ENCODE data around the gene MAD2L2. TPM values are rescaled to one million over a fixed set of nuclear protein-coding genes. Genes with fewer than 3 reads are reported as not detected.
"Not testable (repeated sequence)": the region's sequence is repeated elsewhere in the genome, so short reads cannot be mapped to it uniquely, and the experiment has no call there.

The MAD2L2 gene
- total and polyA plus RNA-seq, 5 donors from 2014 or later = 28.7 to 75.3 (median 53.7) TPM

DNA sequence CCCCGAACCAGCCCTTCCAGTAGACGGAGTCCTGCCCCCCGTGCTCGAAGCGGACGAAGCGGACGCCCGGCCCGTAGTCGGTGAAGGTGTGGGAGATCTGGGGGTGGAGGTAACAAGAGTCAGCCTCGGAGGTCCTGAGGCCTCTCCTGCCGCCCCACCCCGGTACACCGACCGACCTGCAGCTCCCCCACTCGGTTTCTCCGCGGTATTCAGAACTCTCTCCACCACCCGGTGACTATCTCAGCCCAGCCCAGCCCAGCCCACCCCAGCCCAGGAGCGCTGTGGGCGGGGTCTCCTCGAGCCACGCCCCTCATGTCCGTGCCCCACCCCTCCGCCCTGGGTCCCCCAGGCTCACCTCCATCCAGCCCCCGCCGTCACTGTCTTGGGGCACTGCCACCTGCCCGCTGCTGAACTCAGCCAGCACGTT, 32.2 kb downstream of the MAD2L2 start:
- no peak overlapping the region for H3K27ac ChIP-seq (ENCODE audit: insufficient read depth, low read length, poor library complexity, severe bottlenecking)
- Mint-ChIP-seq H3K27me3 (peaks cover 9% of the 10 kb centered on the region), H3K36me3 (no peaks in the 10 kb centered on the region), H3K9me3 (no peaks in the 10 kb centered on the region), H3K4me1 (peaks cover 0 to 41% (median 17%) of the 10 kb centered on the region in 4 donors), H3K4me3 (peak overlapping the region in 1 of 4 donors; percentile 60), H3K27ac (no peak overlapping the region)
- H3K4me1 ChIP-seq (ENCODE audit: control insufficient read depth, insufficient read depth, low read length, poor library complexity, severe bottlenecking) = peaks cover 21% of the 10 kb centered on the region
- H3K27me3 ChIP-seq (ENCODE audit: control insufficient read depth, insufficient read depth, low read length) = no peaks in the 10 kb centered on the region
- DNase-seq (peak in 2 of 3 donors; percentile 24 to 47), ATAC-seq (ENCODE audit: low read depth in 2 of 2) (peak in 1 of 2 donors; percentile 25)
- no peaks in the 10 kb centered on the region for H3K36me3 ChIP-seq (ENCODE audit: control insufficient read depth, insufficient read depth, low read length)
- no peak overlapping the region for H3K4me3 ChIP-seq (ENCODE audit: low read depth, low read length)
- no peaks in the 10 kb centered on the region for H3K9me3 ChIP-seq (ENCODE audit: control insufficient read depth in 2 of 2, low read length in 2 of 2)

DNA sequence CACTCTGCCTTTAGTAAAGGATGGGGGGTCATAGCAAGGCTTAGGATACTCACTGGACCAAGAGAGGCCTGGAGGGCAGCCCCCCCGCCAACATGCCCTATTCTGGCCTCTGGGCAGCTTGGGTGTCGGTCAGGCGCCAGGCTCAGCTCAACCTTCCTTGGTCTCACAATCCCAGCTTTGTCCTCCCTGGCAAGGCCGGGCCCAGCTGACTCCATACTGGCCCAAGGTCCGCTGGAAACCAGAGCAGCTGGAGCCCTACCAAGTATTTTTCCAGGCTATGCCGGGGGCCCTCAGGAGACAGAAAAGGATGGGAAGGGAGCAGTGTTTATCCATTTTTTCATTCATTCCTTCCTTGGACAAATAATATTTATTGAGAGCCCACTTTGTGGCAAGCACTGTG, 32.9 kb downstream of the MAD2L2 start:
- no peak overlapping the region for H3K4me3 Mint-ChIP-seq
- ATAC-seq (ENCODE audit: low read depth in 2 of 2) = no peak
- no peaks in the 10 kb centered on the region for H3K9me3 Mint-ChIP-seq
- Histone ChIP-seq H3K4me1 (ENCODE audit: control insufficient read depth, insufficient read depth, low read length, poor library complexity, severe bottlenecking) (peaks cover 20% of the 10 kb centered on the region), H3K36me3 (ENCODE audit: control insufficient read depth, insufficient read depth, low read length) (no peaks in the 10 kb centered on the region), H3K27ac (ENCODE audit: insufficient read depth, low read length, poor library complexity, severe bottlenecking) (no peak overlapping the region), H3K9me3 (ENCODE audit: control insufficient read depth in 2 of 2, low read length in 2 of 2) (no peaks in the 10 kb centered on the region), H3K27me3 (ENCODE audit: control insufficient read depth, insufficient read depth, low read length) (no peaks in the 10 kb centered on the region), H3K4me3 (ENCODE audit: low read depth, low read length) (no peak overlapping the region)
- H3K27ac Mint-ChIP-seq = no peak overlapping the region
- peaks cover 0 to 40% (median 17%) of the 10 kb centered on the region in 4 donors for H3K4me1 Mint-ChIP-seq
- DNase-seq = no peak
- peaks cover 12% of the 10 kb centered on the region for H3K27me3 Mint-ChIP-seq
- H3K36me3 Mint-ChIP-seq = no peaks in the 10 kb centered on the region

DNA sequence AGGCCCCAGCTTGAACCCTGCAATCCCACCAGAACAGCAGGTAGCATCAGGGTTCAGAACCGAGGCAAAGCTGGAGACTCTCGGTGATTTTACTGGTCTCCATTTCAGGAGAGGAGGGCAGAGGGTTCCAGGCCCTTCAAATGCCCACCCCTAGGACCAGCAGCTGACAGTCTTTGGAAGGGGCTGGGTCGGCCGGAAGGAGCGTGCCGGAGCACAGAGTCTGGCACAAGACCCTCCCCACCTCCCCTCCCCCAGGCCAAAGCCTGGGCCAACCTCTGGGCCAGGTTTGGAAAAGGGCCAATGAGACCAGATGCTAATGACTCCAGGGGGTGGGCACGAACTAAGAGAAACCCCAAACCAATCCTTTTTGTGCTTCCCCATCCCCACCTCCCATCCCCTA, 33.6 kb downstream of the MAD2L2 start:
- H3K27me3 Mint-ChIP-seq = peaks cover 16% of the 10 kb centered on the region

DNA sequence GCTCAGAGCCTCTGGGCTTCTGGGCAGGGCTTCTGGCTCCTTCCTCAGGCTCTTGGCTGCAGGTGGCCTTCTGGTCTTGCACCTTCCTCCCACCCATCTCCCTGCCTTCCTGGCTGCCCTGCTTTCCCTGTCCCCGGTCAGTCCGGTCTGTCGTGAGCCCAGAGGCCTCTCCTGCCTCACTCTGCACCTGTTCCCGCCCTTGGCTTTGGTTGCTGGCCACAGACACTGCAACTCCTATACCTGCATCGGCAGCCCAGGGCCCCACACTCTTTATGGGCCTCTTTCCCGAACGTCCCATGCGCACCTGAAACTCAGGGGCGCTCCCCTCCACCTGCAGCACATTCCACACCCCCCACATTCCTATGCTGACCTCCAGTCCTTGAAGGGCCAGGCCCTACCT, 34.6 kb downstream of the MAD2L2 start:
- no peaks in the 10 kb centered on the region for H3K9me3 Mint-ChIP-seq
- H3K9me3 ChIP-seq (ENCODE audit: control insufficient read depth in 2 of 2, low read length in 2 of 2) = no peaks in the 10 kb centered on the region
- peak overlapping the region in 1 of 3 donors; percentile 43 for H3K27ac Mint-ChIP-seq
- H3K4me1 Mint-ChIP-seq = peaks cover 0 to 27% (median 13%) of the 10 kb centered on the region in 4 donors
- no peak overlapping the region for H3K4me3 ChIP-seq (ENCODE audit: low read depth, low read length)
- no peaks in the 10 kb centered on the region for H3K36me3 ChIP-seq (ENCODE audit: control insufficient read depth, insufficient read depth, low read length)
- no peaks in the 10 kb centered on the region for H3K36me3 Mint-ChIP-seq
- ATAC-seq (ENCODE audit: low read depth in 2 of 2) = no peak
- peaks cover 19% of the 10 kb centered on the region for H3K27me3 Mint-ChIP-seq
- peaks cover 20% of the 10 kb centered on the region for H3K4me1 ChIP-seq (ENCODE audit: control insufficient read depth, insufficient read depth, low read length, poor library complexity, severe bottlenecking)
- no peak overlapping the region for H3K4me3 Mint-ChIP-seq
- H3K27me3 ChIP-seq (ENCODE audit: control insufficient read depth, insufficient read depth, low read length) = no peaks in the 10 kb centered on the region
- H3K27ac ChIP-seq (ENCODE audit: insufficient read depth, low read length, poor library complexity, severe bottlenecking) = no peak overlapping the region
- no peak for DNase-seq

More for the DNA sequence above, 33.6 kb downstream of the MAD2L2 start:
- Mint-ChIP-seq H3K4me3 (no peak overlapping the region), H3K27ac (no peak overlapping the region), H3K36me3 (no peaks in the 10 kb centered on the region), H3K9me3 (no peaks in the 10 kb centered on the region), H3K4me1 (peaks cover 0 to 34% (median 14%) of the 10 kb centered on the region in 4 donors)
- Histone ChIP-seq H3K9me3 (ENCODE audit: control insufficient read depth in 2 of 2, low read length in 2 of 2) (no peaks in the 10 kb centered on the region), H3K27me3 (ENCODE audit: control insufficient read depth, insufficient read depth, low read length) (no peaks in the 10 kb centered on the region), H3K4me3 (ENCODE audit: low read depth, low read length) (no peak overlapping the region), H3K4me1 (ENCODE audit: control insufficient read depth, insufficient read depth, low read length, poor library complexity, severe bottlenecking) (peaks cover 20% of the 10 kb centered on the region), H3K36me3 (ENCODE audit: control insufficient read depth, insufficient read depth, low read length) (no peaks in the 10 kb centered on the region), H3K27ac (ENCODE audit: insufficient read depth, low read length, poor library complexity, severe bottlenecking) (no peak overlapping the region)
- ATAC-seq (ENCODE audit: low read depth in 2 of 2) = no peak
- no peak for DNase-seq

DNA sequence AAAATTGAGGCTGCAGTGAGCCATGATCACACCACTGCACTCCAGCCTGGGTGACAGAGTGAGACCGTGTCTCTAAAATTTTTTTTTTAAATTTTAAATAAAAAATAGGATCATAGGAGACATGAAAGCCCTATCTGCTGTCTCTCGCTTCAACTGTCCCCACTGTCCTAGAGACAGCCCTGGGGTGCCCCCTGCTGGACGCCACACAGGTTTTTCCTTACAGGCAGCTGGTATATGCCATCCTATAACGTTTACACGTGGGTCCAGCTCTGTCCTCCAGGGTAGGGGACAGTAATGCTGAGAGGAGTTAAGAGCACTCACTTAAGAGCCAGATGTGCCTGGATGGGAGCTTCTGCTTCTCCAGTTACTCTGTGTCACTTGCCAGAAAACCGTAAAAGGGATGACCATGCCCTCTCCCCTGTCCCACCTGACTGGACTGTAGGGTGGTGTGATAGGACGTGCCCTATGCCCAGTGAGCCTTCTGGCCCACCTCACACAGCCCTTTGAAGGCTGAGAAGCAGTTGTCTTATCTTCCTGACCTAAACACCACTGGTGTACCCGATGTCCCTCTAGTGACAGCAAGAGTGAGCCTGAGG, 35.2 kb downstream of the MAD2L2 start:
- Mint-ChIP-seq H3K36me3 (no peaks in the 10 kb centered on the region), H3K9me3 (no peaks in the 10 kb centered on the region), H3K27ac (no peak overlapping the region), H3K27me3 (peaks cover 18% of the 10 kb centered on the region), H3K4me1 (peaks cover 0 to 22% (median 9%) of the 10 kb centered on the region in 4 donors), H3K4me3 (peak overlapping the region in 1 of 4 donors; percentile 66)
- Histone ChIP-seq H3K36me3 (ENCODE audit: control insufficient read depth, insufficient read depth, low read length) (no peaks in the 10 kb centered on the region), H3K9me3 (ENCODE audit: control insufficient read depth in 2 of 2, low read length in 2 of 2) (no peaks in the 10 kb centered on the region), H3K27ac (ENCODE audit: insufficient read depth, low read length, poor library complexity, severe bottlenecking) (no peak overlapping the region), H3K4me1 (ENCODE audit: control insufficient read depth, insufficient read depth, low read length, poor library complexity, severe bottlenecking) (peaks cover 16% of the 10 kb centered on the region), H3K4me3 (ENCODE audit: low read depth, low read length) (no peak overlapping the region), H3K27me3 (ENCODE audit: control insufficient read depth, insufficient read depth, low read length) (no peaks in the 10 kb centered on the region)
- ATAC-seq (ENCODE audit: low read depth in 2 of 2) (peak; percentile 50 to 64), DNase-seq (peak; percentile 56 to 82 (median 71))

DNA sequence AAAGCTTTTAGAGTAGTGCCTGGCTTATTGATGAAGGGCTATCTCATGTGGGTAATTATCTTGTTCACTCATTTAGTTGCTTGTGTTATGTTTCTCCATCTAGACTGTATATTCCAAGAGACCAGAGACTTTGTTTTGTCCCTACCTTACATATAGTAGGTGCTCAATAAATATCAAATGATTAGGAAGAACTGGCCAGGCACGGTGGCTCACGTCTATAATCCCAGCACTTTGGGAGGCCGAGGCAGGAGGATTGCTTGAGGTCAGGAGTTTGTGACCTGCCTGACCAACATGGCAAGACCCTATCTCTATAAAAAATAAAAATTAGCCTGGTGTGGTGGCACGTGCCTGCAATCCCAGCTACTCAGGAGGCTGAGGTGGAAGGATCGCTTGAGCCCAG, 35.7 kb downstream of the MAD2L2 start:
- no peak overlapping the region for H3K4me3 ChIP-seq (ENCODE audit: low read depth, low read length)
- Mint-ChIP-seq H3K27me3 (peaks cover 15% of the 10 kb centered on the region), H3K27ac (no peak overlapping the region), H3K36me3 (no peaks in the 10 kb centered on the region), H3K9me3 (no peaks in the 10 kb centered on the region), H3K4me1 (peaks cover 0 to 18% (median 8%) of the 10 kb centered on the region in 4 donors), H3K4me3 (no peak overlapping the region)
- no peak for DNase-seq
- no peak overlapping the region for H3K27ac ChIP-seq (ENCODE audit: insufficient read depth, low read length, poor library complexity, severe bottlenecking)
- H3K9me3 ChIP-seq (ENCODE audit: control insufficient read depth in 2 of 2, low read length in 2 of 2) = no peaks in the 10 kb centered on the region
- ATAC-seq (ENCODE audit: low read depth in 2 of 2) = no peak
- H3K36me3 ChIP-seq (ENCODE audit: control insufficient read depth, insufficient read depth, low read length) = no peaks in the 10 kb centered on the region
- peaks cover 11% of the 10 kb centered on the region for H3K4me1 ChIP-seq (ENCODE audit: control insufficient read depth, insufficient read depth, low read length, poor library complexity, severe bottlenecking)
- H3K27me3 ChIP-seq (ENCODE audit: control insufficient read depth, insufficient read depth, low read length) = no peaks in the 10 kb centered on the region

DNA sequence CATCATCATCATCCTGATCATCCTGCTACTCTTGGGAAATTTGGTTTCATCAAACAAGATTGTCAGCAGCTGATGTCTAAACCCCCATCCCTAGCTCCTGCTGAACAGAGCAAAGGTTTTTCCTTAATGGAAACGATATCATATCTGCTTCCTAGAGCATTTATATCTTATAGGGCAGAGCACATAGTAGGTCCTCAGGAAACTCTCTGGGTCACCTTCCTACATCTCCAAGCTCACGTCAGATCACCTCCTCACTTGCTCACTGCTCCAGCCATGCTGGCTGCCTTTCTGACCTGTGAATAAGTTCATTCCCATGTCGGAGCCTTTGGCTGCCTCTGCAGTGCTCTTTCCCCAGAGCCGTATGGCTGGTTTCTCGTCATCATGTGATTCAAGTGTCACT, 37.2 kb downstream of the MAD2L2 start:
- no peak overlapping the region for H3K4me3 Mint-ChIP-seq
- ATAC-seq (ENCODE audit: low read depth in 2 of 2) (no peak), DNase-seq (no peak)
- no peaks in the 10 kb centered on the region for H3K36me3 Mint-ChIP-seq
- Histone ChIP-seq H3K4me3 (ENCODE audit: low read depth, low read length) (no peak overlapping the region), H3K4me1 (ENCODE audit: control insufficient read depth, insufficient read depth, low read length, poor library complexity, severe bottlenecking) (no peaks in the 10 kb centered on the region), H3K9me3 (ENCODE audit: control insufficient read depth in 2 of 2, low read length in 2 of 2) (no peaks in the 10 kb centered on the region), H3K27ac (ENCODE audit: insufficient read depth, low read length, poor library complexity, severe bottlenecking) (no peak overlapping the region), H3K27me3 (ENCODE audit: control insufficient read depth, insufficient read depth, low read length) (no peaks in the 10 kb centered on the region), H3K36me3 (ENCODE audit: control insufficient read depth, insufficient read depth, low read length) (no peaks in the 10 kb centered on the region)
- peaks cover 0 to 3% (median 1%) of the 10 kb centered on the region in 4 donors for H3K4me1 Mint-ChIP-seq
- H3K27ac Mint-ChIP-seq = no peak overlapping the region
- no peaks in the 10 kb centered on the region for H3K9me3 Mint-ChIP-seq
- peaks cover 10% of the 10 kb centered on the region for H3K27me3 Mint-ChIP-seq

DNA sequence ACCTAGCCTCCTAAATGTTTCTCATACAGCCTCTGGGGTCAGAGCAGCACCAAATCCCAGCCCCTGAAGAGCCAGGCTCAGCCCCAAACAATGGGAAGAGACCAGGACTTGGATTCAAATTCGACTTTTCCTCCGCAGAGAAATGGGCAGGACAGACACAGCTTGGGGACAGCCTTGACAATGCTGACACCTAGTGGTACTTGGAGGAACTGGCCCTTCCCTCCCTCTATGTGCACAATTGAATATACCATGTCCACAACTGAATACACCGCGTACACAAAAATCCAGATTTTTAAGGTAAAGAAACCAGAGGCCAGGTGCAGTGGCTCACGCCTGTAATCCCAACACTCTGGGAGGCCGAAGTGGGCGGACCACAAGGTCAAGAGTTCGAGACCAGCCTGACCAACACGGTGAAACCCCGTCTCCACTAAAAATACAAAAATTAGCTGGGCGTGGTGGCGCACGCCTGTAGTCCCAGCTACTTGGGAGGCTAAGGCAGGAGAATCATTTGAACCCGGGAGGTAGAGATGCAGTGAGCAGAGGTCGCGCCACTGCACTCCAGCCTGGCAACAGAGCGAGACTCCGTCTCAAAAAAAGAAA, 38.4 kb downstream of the MAD2L2 start:
- H3K27ac ChIP-seq (ENCODE audit: insufficient read depth, low read length, poor library complexity, severe bottlenecking); H3K36me3 ChIP-seq (ENCODE audit: control insufficient read depth, insufficient read depth, low read length); H3K4me3 Mint-ChIP-seq; H3K36me3 Mint-ChIP-seq; H3K4me1 Mint-ChIP-seq; H3K9me3 ChIP-seq (ENCODE audit: control insufficient read depth in 2 of 2, low read length in 2 of 2); H3K27ac Mint-ChIP-seq; H3K27me3 ChIP-seq (ENCODE audit: control insufficient read depth, insufficient read depth, low read length); H3K4me1 ChIP-seq (ENCODE audit: control insufficient read depth, insufficient read depth, low read length, poor library complexity, severe bottlenecking); H3K4me3 ChIP-seq (ENCODE audit: low read depth, low read length); H3K9me3 Mint-ChIP-seq: not testable (repeated sequence)
- H3K27me3 Mint-ChIP-seq = peaks cover 10% of the 10 kb centered on the region
- peak; percentile 62 to 69 for ATAC-seq (ENCODE audit: low read depth in 2 of 2)
- peak; percentile 55 to 71 (median 71) for DNase-seq

Measured in CD4-positive, CD25-positive, alpha-beta regulatory T cell (primary cell).